ENCODE data around the gene MBLAC1. TPM values are rescaled to one million over a fixed set of nuclear protein-coding genes. Genes with fewer than 3 reads are reported as not detected.

Gene MBLAC1
- total RNA-seq, 1 donor from 2014 or later, result 1.1 TPM

GRCh38 chr7:100153708-100154535 is 27.2 kb downstream of the MBLAC1 start:
- no peak for DNase-seq

GRCh38 chr7:100154651-100155491 is 28.1 kb downstream of the MBLAC1 start:
- DNase-seq, result no peak

- DNase-seq, result no peak
Measured at GRCh38 chr7:100155553-100156317, 29.0 kb downstream of the MBLAC1 start.

- no peak for DNase-seq
Measured at GRCh38 chr7:100156331-100157068, 29.7 kb downstream of the MBLAC1 start.

GRCh38 chr7:100157069-100157333 is 30.2 kb downstream of the MBLAC1 start:
- DNase-seq, result no peak

GRCh38 chr7:100157334-100158228 is 30.8 kb downstream of the MBLAC1 start:
- DNase-seq, result no peak

- peak; percentile 54 for DNase-seq
Measured at GRCh38 chr7:100158229-100159098, 31.7 kb downstream of the MBLAC1 start, which contains the start of gene TRAPPC14. TSS of gene TRAPPC14 (minus strand) at chr7:100158723. CDS start at chr7:100158499, 224 bp downstream.

- no peak for DNase-seq
Measured at GRCh38 chr7:100159099-100159623, 32.4 kb downstream of the MBLAC1 start.

GRCh38 chr7:100160067-100160466 is 33.3 kb downstream of the MBLAC1 start:
- no peak for DNase-seq

- DNase-seq, result no peak
Measured at GRCh38 chr7:100163006-100163531, 36.3 kb downstream of the MBLAC1 start.

- DNase-seq, result no peak
Measured at GRCh38 chr7:100163871-100164270, 37.1 kb downstream of the MBLAC1 start.

- DNase-seq, result no peak
Measured at GRCh38 chr7:100166317-100166940, 39.7 kb downstream of the MBLAC1 start.

GRCh38 chr7:100166970-100167911 is 40.5 kb downstream of the MBLAC1 start:
- DNase-seq, result no peak

GRCh38 chr7:100167912-100168323 is 41.2 kb downstream of the MBLAC1 start:
- peak; percentile 32 for DNase-seq

- DNase-seq, result no peak
Measured at GRCh38 chr7:100169147-100169850, 42.5 kb downstream of the MBLAC1 start.

- no peak for DNase-seq
Measured at GRCh38 chr7:100170101-100170897, 43.5 kb downstream of the MBLAC1 start.

Data from skin of body (tissue), 2 donors.